Mucosa of stomach (tissue), 1 donor: ENCODE data around the gene APOBEC3A.
"Not testable (repeated sequence)": the region's sequence is repeated elsewhere in the genome, so short reads cannot be mapped to it uniquely, and the experiment has no call there.

ENCODE experiments used
- H3K27me3 ChIP-seq: one replicate; pipeline ENCODE4 v1.7.0; 2013; ENCODE audit warnings: mild to moderate bottlenecking, low read length; ENCODE audit not compliant: control insufficient read depth, insufficient read depth
- H3K36me3 ChIP-seq: one replicate; pipeline ENCODE4 v1.7.0; 2013; ENCODE audit warnings: low read length; ENCODE audit not compliant: control insufficient read depth, insufficient read depth
- H3K4me1 ChIP-seq: one replicate; pipeline ENCODE4 v1.7.0; 2013; ENCODE audit warnings: mild to moderate bottlenecking, low read length; ENCODE audit not compliant: control insufficient read depth, insufficient read depth
- H3K4me3 ChIP-seq: one replicate; pipeline ENCODE4 v1.7.0; 2013; ENCODE audit warnings: low read length
- H3K9ac ChIP-seq: one replicate; pipeline ENCODE4 v1.7.0; 2013; ENCODE audit warnings: mild to moderate bottlenecking, low read length, moderate library complexity
- H3K9me3 ChIP-seq: one replicate; pipeline ENCODE4 v1.7.0; 2013; ENCODE audit warnings: mild to moderate bottlenecking, low read length, moderate library complexity; ENCODE audit not compliant: control insufficient read depth
- donor health status: Pancreatic carcinoma.

APOBEC3A gene

DNA sequence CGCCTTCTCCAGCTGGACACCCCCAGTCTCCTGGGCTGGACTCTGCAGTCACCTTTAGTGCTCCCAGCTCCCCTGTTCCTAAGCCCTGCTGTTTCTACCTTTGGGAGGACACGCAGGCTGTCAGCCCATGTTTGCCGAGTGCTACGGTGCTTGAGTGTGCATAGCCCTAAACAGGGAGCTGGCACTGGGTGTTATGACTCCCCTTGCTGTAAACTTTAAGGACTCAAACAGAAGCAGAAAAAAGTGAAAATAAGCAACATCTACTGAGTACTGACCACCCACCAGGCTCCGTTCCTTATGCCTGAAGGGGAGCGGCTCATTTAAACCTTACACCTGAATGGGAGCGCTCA lies 17.4 kb downstream of the APOBEC3A start:
- Histone ChIP-seq H3K9me3 (no peaks in the 10 kb centered on the region), H3K27me3 (no peaks in the 10 kb centered on the region), H3K4me3 (no peak overlapping the region), H3K36me3 (no peaks in the 10 kb centered on the region), H3K4me1 (peaks cover 6% of the 10 kb centered on the region), H3K9ac (no peak overlapping the region)

DNA sequence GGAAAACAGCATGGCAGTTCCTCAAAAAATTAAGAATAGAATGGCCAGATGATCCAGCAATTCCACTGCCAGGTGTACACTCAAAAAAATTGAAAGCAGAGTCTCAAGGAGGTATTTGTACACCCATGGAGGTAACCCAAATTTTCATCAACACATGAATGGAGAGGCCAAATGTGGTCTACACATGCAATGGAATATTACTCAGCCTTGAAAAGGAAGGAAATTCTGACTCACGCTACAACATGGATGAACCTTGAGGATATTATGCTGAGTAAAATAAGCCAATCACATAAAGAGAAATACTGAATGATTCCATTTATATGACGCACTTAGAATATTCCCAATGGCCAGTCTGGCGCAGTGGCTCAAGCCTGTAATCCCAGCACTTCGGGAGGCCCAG lies 19.9 kb downstream of the APOBEC3A start:
- not testable (repeated sequence) for H3K4me3 ChIP-seq, H3K36me3 ChIP-seq, H3K9me3 ChIP-seq, H3K27me3 ChIP-seq, H3K9ac ChIP-seq
- H3K4me1 ChIP-seq: peaks cover 15% of the 10 kb centered on the region

DNA sequence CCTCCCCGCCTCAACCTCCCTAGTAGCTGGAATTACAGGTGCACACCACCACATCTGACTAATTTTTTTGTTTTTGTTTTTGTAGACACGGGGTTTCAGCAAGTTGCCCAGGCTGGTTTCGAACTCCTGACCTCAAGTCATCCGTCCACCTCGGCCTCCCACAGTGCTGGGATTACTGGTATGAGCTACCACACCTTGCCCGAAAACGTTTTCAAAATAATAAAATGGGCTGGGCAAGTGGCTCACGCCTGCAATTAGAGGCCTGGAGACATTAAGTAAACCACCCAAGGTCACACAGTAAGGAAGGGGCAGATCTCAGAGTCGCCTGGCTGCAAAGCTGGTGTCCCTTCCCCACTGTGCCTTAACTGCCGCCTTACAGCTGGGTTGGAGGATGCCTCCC lies 23.2 kb downstream of the APOBEC3A start:
- H3K27me3 ChIP-seq, H3K36me3 ChIP-seq, H3K9me3 ChIP-seq, H3K9ac ChIP-seq, H3K4me3 ChIP-seq: not testable (repeated sequence)
- peaks cover 23% of the 10 kb centered on the region for H3K4me1 ChIP-seq

DNA sequence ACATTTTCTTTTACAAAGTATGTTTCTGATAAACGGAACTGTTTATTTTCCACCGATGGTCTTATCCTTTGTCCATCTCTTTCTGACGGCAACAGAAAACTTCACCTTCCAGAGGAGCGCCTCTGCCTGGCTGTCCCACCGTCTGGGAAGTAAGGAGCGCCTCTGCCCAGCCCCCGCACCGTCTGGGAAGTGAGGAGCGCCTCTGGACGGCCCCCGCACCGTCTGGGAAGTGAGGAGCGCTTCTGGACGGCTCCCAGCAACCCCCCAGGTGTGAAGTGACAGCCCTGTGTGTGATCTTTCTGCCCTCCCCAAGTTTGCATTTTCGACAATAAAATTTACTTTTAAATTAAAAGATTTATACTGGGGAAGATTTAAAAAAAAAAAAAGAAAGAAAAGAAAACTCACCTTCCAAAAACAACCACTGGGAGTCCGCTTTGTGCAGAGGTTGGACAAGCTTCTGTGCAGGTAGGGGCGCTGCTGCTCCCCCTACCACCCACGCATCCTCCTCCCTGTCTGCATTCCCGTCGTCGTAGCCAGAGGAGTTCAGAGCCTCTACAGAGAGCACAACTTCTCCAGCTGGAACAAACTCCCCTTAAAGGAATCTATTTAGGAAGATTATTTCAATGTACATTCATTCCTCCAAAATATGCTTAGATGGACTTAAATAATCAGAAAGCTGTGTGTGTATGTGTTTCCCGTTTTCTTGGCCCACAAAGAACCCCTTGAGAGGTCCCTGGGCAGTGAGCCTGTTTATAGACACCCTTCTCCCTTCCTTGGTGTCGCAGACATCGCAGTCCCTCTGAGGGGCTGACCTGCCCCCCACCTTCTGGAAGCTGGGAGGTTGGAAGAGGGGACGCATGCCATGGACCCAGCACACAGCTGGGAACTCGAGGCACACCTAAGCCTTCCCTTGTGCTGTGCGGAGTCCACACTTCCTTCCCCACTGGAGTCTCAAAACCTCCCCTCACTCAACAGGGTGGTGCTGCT lies 23.9 kb downstream of the APOBEC3A start:
- Histone ChIP-seq H3K4me3 (peak overlapping the region; percentile 7), H3K4me1 (peaks cover 23% of the 10 kb centered on the region), H3K27me3 (no peaks in the 10 kb centered on the region), H3K9ac (peak overlapping the region; percentile 57), H3K36me3 (no peaks in the 10 kb centered on the region), H3K9me3 (no peaks in the 10 kb centered on the region)

DNA sequence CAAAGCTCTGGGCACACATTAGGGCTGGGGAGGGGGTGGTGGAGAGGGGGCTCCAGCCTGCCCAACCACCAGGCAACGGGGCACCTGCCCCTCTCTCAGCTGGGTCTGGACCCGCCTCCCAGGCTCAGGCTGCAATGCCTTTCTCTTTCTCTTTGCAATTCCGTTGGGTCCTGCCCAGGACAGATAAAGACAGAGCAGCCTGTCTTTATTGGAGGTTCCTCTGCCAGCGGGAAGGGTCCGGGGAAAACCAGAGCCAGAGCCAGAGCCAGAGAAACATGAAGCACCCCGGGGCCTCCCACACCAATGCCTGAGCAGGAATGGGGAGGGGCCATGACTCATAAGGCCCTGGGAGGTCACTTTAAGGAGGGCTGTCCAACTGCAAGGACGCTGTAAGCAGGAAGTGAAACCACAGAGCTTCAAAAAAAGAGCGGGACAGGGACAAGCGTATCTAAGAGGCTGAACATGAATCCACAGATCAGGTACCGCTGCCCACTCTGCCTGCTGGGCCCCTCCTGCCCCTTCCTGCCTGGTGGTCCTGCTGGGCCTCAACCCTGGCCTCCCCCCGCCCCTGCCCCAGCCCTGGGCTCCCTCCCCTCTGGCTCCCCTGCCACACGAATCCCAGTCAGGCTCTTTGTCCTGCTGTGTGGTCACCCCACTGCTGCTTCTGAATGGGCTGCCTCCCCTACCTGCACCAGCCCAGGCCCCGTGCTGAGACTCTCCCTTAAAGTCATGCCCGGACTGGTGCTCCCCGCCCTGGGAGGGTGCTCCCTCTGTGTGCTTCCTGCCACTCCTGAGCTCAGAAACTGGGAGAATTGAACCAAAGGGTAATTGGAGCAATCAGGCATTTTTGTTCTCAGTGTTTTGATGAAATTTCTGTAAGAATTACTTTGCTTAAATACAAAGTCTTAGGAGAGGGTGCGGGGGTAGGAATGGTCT lies 24.9 kb downstream of the APOBEC3A start, which contains the start of gene APOBEC3B:
Gene APOBEC3B (plus strand): TSS at position 356 of the 936 bp plus-strand sequence. CDS start 107 bp downstream, at position 463.
- H3K4me3 ChIP-seq: peak within 1 kb of the TSS; percentile 7
- H3K27me3 ChIP-seq: no peaks in the 10 kb centered on the region
- H3K36me3 ChIP-seq: no peaks in the 10 kb centered on the region
- H3K4me1 ChIP-seq: peaks cover 23% of the 10 kb centered on the region
- H3K9ac ChIP-seq: peak within 1 kb of the TSS; percentile 57
- no peaks in the 10 kb centered on the region for H3K9me3 ChIP-seq

DNA sequence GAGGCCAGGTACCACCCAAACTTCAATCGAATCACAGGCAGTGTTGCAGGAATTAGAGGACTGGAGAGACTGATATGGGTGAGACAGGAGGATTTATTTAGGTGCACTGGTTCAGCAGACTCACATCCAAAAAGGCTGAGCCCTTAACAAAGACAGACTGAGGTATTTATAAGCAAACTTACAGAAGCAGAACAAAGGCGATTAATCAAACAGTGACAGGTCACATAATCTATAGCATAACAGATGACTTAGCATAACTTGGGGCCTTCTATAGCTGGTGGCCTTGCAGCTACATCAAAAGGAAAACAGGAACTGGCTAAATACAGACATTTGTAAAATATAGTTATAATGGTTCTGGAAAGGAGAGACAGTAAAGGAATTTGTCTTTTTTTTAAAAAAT lies 26.8 kb downstream of the APOBEC3A start:
- no peaks in the 10 kb centered on the region for H3K9me3 ChIP-seq
- H3K4me3 ChIP-seq: no peak overlapping the region
- H3K27me3 ChIP-seq: no peaks in the 10 kb centered on the region
- no peak overlapping the region for H3K9ac ChIP-seq
- H3K36me3 ChIP-seq: no peaks in the 10 kb centered on the region
- peaks cover 23% of the 10 kb centered on the region for H3K4me1 ChIP-seq

DNA sequence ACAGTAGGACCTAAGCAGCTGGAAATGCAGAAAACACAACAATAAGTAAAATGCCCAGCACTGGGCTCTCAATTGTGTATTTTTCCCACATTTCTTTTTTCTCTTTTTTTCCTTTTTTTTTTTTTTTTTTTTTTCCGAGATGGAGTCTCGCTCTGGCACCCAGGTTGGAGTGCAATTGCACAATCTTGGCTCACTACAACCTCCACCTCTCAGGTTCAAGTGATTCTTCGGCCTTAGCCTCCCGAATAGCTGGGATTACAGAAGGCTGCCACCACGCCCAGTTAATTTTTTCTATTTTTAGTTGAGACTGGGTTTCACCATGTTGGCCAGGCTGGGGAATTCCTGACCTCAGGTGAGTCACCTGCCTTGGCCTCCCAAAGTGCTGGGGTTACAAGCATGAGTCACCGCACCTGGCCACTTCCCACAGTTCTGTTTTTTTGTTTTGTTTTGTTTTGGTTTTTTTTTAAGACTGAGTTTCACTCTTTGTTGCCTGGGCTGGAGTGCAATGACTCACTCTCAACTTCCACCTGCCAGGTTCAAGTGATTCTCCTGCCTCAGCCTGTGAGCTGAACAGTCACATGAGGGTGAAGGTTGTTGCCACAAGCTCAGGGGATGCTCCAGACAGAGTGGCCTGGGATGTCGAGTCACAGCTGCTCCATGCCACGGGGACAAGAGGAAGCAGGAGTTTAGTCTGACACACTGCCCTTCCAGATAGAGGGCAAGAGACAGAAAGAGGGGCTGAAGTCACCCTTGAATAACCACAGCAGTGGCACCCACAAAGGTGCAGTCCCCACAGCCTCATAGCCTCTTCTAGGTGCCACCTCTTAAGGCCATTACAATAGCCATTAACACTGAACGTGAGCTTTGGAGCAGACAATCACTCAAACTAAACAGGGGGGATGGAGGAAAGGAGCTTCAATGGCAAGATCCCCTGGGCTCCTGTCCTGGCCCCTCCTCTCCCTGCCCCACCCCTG lies 27.7 kb downstream of the APOBEC3A start:
- H3K27me3 ChIP-seq, H3K4me3 ChIP-seq, H3K9ac ChIP-seq, H3K36me3 ChIP-seq, H3K9me3 ChIP-seq: not testable (repeated sequence)
- H3K4me1 ChIP-seq: peaks cover 23% of the 10 kb centered on the region

DNA sequence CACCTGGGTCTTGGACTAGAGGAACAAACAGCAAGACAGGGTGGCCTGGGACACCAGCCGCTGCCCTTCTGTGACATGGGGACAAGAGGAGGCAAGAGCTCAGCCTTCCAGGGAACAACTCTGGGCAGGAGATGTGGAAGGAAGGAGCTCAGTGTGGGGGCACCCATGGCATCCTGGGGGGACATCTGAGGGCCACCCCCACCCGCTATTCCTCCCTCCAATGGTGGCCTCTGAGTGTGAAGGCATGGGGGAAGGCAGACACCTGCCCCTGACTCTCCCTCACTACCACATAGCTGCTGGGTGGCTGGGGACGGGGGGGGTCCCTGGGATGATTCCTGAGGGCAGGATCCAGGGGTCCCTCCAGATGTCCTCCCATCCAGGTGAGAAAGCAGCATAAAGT lies 29.2 kb downstream of the APOBEC3A start:
- Histone ChIP-seq H3K27me3 (no peaks in the 10 kb centered on the region), H3K4me1 (peaks cover 18% of the 10 kb centered on the region), H3K36me3 (no peaks in the 10 kb centered on the region), H3K9me3 (no peaks in the 10 kb centered on the region), H3K4me3 (no peak overlapping the region), H3K9ac (no peak overlapping the region)

DNA sequence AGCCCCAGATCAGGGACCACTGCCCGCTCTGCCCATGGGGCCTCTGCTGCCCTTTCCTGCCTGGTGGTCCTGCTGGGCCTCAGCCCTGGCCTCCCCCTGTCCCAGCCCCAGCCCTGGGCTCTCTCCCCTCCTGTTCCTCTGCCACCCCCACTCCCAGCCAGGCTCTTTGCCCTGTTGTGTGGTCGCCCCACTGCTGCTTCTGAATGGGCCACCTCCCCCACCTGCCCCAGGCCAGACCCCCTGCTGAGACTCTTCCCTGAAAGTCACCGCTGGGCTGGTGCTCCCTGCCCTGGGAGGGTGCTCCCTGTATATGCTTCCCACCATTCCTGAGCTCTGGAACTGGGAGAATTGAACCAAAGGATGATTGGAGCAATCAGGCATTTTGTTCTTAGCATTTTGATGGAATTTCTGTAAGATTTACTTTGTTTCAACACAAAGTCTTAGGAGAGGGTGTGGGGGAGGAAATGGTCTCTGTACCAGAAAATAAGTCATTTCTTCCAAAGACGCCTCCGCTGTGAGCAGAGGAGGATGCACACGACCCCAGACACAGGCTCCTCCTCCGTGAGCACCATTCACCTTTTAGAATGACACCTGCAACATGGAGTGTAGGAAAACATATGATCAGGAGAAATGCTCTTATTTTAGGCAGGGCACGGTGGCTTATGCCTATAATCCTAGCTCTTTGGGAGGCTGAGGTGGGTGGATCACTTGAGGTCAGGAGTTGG lies 29.9 kb downstream of the APOBEC3A start:
- no peak overlapping the region for H3K9ac ChIP-seq
- H3K4me1 ChIP-seq: peaks cover 14% of the 10 kb centered on the region
- H3K9me3 ChIP-seq: no peaks in the 10 kb centered on the region
- H3K36me3 ChIP-seq: no peaks in the 10 kb centered on the region
- no peak overlapping the region for H3K4me3 ChIP-seq
- H3K27me3 ChIP-seq: no peaks in the 10 kb centered on the region

DNA sequence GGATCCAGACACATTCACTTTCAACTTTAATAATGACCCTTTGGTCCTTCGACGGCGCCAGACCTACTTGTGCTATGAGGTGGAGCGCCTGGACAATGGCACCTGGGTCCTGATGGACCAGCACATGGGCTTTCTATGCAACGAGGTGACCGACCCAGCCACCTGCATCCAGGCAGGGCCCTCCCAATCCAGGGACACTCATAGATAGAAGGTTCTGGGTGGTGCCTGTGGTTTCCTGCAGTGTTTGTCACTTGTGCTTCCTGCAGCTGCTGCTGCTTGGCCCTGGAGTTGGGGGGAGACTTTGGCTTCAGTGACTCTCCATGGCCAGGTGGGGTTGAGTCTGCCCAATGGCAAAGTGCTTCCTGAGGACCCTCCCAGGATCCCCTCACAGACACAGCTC lies 32.1 kb downstream of the APOBEC3A start:
- H3K4me1 ChIP-seq: peaks cover 8% of the 10 kb centered on the region
- no peaks in the 10 kb centered on the region for H3K27me3 ChIP-seq
- H3K36me3 ChIP-seq: no peaks in the 10 kb centered on the region
- no peaks in the 10 kb centered on the region for H3K9me3 ChIP-seq
- no peak overlapping the region for H3K9ac ChIP-seq
- no peak overlapping the region for H3K4me3 ChIP-seq

DNA sequence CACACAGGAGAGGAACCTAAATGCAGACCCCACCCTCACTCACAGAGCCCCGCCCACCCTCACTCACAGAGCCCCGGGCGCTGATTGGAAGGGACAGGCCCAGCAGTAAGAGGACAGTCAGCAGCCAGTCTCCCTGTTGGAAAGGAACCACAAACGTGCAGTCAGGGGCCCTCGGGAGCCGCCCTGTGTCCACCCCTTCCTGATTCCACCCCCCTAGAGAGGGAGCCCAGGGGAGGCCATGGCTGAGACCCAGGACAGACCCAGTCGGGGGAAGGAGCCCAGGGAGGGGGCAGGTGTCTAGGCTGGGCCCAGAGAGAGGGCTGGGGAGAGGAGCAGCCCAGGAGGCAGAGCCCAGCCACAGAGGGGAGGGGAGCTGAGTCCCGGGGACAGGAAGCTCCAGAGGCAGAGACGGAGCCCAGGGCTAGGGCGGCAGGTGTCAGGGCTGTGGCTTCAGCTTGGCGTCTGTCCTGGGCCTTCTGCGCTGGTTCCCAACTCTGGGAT lies 35.5 kb downstream of the APOBEC3A start:
- not testable (repeated sequence) for H3K9me3 ChIP-seq, H3K36me3 ChIP-seq, H3K27me3 ChIP-seq, H3K9ac ChIP-seq, H3K4me3 ChIP-seq, H3K4me1 ChIP-seq
